Upper lobe of left lung (tissue), 4 donors: ENCODE results near the gene BFSP2.

ENCODE experiments used
- EP300 ChIP-seq, 4 donors: sonication (generic); formaldehyde crosslinking; IDR thresholded peaks; one replicate each; pipeline ENCODE4 v1.5.1; 2017; ENCODE audit warnings: antibody characterized with exemption in 4 of 4, control low read depth in 2 of 4
- POLR2A ChIP-seq, 4 donors: fragments of 450-650 bp; IDR thresholded peaks; one replicate each; pipeline ENCODE4 v1.5.1; 2016 to 2017; ENCODE audit warnings: antibody characterized with exemption in 4 of 4, mild to moderate bottlenecking in 2 of 4
- POLR2AphosphoS5 ChIP-seq, 2 donors: sonication (generic); formaldehyde crosslinking; IDR thresholded peaks; one replicate each; pipeline ENCODE4 v1.5.1; 2017; ENCODE audit warnings: antibody characterized with exemption in 2 of 2
- TF ChIP-seq, protein P1 (sequence below), 6 experiments: fragments of 450-650 bp in 4 of 6; fragments of 200-600 bp in 2 of 6; sonication (generic) in 2 of 6; IDR thresholded peaks; one replicate each; pipeline ENCODE4 v1.5.1; 2016 to 2019; ENCODE audit warnings: antibody characterized with exemption in 6 of 6

DNA sequence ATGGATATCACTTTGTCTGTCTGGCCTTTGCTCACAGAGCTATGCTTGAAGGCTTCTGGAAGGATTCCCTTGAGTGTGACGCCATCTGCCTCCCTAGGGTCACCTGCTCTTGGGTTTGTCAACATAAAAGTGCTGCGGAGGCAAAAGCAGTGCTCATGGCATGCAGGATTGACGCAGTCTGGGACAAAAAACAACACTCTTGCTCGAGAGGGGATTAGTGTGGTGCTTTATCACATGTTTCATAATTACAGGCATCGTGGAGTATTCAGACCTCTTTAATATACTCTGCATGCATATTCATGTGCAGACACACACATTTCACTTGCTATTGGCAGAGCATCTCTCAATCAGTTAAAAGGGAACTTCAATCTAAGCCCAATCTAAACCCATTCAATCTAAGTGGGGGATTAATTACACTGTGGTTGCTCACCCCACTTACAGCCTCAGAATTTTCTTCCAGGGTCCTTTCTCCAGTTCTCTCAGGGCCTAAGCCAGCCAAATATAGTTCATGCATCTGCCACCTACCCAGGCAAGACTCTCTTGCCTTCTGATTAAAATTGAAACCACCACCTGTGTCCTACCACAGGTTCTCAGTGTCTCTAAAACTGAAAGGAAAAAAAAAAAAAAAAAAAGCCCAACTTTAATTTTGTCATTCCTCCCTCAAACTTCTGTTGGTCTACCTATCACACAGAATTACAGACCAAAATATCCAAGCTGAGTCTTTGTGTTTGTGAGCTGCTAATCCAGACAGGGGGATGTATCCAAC is 75.6 kb downstream of the BFSP2 start:
- no peak for TF ChIP-seq POLR2AphosphoS5 (IDR thresholded peaks at IDR 0.05)
- TF ChIP-seq, protein P1, sequence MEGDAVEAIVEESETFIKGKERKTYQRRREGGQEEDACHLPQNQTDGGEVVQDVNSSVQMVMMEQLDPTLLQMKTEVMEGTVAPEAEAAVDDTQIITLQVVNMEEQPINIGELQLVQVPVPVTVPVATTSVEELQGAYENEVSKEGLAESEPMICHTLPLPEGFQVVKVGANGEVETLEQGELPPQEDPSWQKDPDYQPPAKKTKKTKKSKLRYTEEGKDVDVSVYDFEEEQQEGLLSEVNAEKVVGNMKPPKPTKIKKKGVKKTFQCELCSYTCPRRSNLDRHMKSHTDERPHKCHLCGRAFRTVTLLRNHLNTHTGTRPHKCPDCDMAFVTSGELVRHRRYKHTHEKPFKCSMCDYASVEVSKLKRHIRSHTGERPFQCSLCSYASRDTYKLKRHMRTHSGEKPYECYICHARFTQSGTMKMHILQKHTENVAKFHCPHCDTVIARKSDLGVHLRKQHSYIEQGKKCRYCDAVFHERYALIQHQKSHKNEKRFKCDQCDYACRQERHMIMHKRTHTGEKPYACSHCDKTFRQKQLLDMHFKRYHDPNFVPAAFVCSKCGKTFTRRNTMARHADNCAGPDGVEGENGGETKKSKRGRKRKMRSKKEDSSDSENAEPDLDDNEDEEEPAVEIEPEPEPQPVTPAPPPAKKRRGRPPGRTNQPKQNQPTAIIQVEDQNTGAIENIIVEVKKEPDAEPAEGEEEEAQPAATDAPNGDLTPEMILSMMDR (IDR thresholded peaks at IDR 0.05) = no peak
- TF ChIP-seq POLR2A (IDR thresholded peaks at IDR 0.05) = no peak
- TF ChIP-seq EP300 (IDR thresholded peaks at IDR 0.05) = no peak
